HuH-7 (cell line): ENCODE results near the gene PRM1.
"Not testable (repeated sequence)": the region's sequence is repeated elsewhere in the genome, so short reads cannot be mapped to it uniquely, and the experiment has no call there.

Experiments
- DNase-seq: peaks from one replicate; pipeline ENCODE4 v3.0.0; 2011; ENCODE audit warnings: low spot score

The PRM1 gene

DNA sequence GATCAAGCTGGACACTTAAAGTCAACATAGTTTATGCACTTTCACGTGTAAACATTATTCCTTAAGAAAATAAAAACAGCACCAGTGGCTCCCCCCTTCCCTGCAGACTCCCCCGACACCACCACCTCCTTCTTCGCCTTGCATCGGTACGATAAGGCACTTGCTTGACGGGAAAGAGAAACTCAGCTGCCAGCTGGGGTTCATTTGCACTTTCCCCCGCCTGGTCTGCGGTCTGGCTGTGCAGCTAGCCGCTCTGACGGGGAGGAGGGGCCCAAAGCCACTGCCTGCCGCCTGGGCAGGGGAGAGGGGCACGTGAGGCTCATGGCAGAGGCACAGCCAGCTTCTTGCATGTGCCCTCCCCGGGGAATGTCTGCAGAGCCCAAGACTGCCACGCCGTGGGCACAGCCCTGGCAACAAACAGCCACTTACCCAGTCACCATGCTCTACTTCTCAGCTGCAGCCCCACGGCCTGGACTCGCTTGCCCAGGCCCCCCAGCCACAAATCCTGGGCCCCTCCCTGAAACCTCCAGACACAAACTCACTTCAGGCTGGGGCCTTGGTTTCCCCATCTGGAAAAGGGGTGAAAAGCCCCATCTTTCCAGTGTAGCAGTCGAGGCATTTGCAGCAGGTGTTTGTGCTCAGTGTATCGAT is 16.5 kb upstream of the PRM1 start:
- DNase-seq = no peak

DNA sequence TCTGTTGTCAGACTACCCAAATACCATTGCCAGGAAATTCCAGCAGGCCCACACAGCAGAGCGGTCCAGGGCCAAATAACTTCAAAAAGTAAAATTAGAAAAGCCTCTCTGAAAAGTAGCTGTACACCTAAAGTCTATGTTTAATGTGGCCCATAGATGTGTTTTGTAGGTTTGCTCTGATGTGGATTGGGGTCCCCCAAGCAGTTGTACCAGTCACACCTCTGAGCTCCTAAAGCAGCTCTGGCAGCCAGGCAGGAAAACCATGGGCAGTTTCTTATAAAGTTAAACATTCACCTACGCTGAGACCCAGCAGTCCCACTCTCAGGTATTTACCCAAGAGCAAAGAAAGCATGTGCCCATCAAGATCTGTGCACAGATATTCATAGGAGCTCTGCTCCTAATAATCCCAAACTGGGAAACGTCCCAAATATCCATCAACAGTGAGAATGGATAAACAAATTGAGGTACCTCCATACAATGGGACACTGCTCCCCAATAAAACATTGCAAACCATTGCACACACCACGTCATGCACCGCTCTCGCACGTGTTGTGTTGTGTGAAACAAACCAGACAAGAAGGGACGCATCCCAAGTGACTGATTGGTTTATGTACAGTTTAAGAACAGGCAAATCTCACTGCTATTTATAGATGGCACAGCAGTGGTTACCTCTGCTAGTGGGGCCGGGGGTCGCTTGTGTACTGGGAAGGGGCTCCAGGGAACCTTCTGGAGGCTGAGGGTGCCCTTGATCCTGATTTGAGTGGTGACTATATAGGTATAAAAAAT is 15.8 kb upstream of the PRM1 start:
- no peak for DNase-seq

DNA sequence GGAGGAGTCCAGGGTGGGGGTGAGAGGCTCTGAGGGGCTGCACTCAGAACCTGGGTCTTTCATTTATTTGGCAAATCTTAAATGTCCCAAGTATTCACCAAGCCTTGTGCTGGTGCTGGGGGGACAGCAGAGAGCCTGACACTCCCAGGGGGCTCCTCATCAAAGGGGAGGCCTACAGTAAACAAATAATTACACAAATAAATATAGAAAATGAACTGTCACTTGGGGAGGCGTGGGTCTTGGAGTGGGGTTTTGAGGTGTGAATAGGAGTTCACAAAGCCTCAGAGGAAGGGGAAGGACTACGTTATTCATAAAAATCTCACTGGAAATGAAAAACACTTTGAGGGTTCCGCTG is 15.2 kb upstream of the PRM1 start:
- DNase-seq = no peak

DNA sequence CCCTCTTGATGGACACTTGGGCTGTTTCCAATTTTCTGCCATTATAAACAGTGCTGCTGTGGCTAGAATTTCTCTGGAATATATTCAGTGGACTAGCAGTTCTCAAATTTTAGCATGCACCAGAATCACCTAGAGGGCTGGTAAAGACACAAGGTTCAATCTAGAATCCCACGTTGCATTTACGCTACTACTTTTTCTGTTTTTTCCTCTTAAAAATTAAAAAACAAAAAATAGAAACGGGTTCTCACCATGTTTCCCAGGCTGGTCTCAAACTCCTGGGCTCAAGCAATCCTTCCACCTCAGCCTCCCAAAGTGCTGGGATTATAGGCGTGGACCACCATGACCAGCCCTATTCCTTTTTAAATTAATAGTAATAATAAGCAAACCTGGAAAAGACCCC is 14.5 kb upstream of the PRM1 start:
- no peak for DNase-seq

DNA sequence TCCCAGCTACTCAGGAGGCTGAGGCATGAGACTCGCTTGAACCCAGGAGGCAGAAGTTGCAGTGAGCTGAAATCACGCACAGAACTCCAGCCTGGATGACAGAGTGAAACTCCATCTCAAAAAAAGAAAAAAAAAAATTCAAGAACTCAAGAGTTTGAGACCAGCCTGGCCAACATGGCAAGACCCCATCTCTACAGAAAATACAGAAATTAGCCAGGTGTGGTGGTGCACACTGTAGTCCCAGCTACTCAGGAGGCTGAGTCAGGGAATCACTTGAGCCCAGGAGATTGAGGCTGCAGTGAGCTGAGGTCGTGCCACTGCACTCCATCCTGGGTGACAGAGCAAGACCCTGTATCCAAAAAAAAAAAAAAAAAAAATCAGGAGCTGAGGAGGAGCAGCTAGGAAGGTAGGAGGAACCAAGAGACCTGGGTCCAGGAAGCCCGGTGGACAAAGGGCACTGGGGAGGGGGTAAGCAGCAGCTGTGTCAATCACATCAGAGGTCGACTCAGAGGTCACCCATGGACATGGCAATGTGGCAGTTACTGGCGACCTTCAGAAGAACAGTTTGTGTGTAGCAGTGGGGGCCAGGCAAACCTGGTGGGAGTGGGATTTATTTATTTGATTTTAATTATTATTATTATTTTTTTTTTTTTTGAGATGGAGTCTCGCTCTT is 11.1 kb upstream of the PRM1 start:
- DNase-seq = no peak

DNA sequence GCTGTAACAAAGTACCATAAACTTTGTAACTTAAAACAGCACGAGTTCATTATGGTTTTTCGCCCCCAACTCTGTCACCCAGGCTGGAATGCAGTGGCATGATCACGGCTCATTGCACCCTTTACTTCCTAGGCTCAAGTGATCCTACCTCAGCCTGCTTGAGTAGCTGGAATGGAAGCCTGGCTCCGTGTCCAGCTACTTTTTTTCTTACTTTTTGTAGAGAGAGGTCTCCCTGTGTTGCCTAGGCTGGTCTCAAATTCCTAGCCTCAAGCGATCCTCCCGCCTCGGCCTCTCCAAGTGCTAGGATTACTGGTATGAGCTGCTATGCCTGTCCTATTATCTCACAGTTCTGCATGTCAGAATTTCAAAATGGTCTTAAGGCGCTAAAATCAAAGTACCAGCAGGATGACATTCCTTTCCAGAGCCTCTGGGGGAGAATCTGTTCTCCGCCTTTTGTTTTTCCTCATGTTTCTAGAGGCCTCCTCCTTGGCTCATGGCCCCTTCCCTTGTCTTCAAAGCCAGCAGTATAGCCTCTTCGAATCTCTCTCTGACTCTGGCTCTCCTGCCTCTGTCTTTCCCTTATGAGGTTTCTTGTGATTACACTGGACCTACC is 10.1 kb upstream of the PRM1 start:
- DNase-seq = no peak

DNA sequence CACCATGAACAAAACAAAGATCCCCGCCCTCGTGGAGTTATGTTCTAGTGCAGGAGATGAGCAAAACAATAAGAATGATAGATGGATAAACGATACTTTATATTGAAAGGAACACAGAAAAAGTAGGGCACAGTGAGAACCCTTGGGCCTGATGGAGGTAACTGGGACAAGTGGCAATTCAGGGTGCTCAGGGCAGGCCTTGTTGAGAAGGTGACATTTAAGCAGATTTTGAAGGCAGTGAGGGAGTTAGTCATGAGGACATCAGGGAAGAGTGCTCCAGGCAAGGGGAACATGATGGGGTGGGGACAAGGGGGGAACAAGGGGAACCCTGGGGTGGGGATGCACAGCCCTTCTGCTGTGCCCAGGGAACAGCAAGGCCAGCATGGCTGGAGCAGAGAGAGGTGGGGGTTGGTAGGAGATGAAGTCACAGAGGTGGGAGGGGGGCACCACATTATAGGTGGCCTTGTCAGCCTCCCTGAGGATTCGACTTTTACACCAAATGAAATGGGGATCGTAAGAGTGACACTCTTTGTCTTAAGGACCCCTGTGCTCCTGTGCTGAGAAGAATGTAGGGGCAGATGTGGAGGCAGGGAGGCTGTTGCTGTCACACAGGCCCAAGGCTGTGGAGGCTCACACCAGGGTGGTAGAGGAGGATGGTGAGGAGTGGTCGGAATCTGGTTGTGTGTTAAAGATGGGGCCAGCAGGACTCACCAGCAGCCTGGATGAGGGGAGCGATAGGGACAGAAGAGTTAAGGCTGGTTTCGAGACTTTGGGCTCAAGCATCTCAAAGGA is 9.2 kb upstream of the PRM1 start:
- DNase-seq = no peak

DNA sequence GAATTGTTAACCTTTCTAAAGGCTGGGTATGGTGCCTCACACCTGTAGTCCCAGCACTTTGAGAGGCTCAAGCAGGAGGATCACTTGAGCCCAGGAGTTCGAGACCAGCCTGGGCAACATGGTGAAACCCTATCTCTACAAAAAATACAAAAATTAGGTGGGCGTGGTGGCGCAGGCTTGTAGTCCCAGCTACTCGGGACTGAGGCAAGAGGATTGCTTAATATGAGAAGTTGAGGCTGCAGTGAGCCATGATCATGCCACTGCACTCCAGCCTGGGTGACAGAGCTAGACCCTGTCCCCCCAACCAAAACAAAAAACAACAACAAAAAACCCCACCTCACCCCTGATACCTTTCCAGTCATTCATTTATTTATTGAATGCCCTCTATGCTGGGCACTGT is 8.6 kb upstream of the PRM1 start:
- DNase-seq = not testable (repeated sequence)

DNA sequence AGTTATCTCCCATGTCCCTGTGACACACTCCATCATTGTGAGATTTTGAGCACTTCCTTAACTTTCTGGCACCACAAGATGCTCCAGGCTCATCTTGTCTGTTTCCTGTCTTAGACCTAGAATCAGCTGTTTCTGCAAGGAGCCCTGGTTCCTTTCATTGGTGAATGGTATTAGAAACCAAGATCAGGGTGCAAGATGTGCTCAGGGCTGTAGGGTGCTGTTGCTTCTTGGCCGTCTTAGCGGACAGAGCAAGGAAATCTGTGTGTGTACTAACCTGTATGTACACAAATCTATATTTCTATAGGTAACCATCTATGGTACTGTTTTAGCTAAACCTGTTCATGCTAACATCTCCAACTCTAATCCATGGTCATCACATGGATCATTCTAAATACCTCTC is 8.1 kb upstream of the PRM1 start:
- no peak for DNase-seq

DNA sequence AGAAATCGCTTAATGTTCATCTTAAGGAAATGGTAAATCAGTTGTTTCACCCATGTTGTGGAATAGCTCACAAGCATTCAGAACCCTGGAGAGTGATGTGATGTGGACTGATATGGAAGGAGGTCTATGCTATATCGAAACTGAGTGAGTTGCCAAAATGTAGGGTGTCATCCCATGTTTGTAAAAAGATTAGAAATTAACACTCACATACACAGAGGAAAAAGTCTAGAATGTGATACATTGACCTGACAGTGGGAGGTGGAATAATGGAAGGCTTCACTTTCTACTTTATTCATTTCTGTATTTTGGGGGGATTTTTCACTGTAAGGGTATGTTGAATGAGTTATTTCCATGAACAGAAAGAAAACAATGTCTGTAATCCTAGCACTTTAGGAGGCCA is 4.7 kb upstream of the PRM1 start:
- DNase-seq = no peak

DNA sequence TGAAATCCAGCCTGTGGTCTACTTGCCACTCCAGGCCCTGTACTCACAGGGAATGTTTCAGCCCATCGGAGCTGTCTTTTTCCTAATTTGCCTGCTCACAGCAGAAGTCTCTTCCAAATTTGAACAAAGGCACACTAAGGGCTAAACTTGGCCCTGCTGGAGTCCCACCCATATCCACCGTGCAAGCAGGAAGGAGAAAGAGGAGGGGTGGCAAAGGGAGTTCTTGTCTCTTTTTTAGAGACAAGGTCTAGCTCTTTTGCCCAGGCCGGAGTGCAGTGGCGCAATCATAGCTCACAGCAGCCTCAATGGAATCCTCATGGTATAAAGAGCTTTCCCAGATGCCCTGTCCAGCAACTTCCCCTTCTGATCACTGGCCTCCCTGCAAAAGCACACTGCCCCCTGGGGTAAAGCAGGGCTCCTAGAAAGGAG is 2.7 kb upstream of the PRM1 start:
- no peak for DNase-seq

DNA sequence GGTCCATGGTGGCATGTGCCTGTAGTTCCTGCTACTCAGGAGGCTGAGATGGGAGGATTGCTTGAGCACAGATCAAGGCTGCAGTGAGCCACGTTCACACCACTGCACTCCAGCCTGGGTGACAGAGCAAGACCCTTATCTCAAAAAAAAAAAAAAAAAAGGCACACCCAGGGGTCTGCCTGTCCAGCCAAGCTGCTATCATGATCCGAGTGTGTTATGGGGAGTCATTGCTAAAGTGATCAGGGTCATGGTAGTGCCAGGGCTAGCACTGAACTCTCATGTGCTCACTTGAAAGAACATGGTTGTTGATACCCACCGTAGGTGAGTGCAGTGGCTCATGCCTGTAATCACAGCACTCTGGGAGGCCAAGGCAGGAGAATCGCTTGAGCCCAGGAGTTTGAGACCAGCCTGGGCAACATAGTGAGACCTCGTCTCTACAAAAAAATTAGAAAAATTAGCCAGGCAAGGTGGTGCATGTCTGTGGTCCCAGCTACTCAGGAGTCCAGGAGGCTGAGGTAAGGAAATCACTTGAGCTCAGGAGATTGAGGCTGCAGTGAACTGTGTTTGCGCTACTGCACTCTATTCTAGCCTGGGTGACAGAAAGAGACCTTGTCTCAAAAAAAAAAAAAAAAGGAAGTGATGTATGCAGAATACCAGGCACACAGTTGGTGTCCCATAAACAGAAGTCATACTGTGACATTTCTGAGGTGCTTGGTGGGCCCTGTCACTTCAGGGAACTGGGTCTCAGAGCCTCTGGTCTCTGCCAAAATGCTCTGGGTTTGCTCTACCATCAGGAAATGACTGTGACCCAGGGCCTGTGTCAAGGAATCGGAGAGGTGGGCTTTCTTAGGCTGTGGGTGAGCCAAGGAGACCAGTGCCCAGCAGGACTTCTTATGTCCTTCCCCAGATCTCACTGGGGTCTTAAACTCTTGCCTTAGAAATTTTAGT is 2.2 kb downstream of the PRM1 start:
- DNase-seq = no peak

DNA sequence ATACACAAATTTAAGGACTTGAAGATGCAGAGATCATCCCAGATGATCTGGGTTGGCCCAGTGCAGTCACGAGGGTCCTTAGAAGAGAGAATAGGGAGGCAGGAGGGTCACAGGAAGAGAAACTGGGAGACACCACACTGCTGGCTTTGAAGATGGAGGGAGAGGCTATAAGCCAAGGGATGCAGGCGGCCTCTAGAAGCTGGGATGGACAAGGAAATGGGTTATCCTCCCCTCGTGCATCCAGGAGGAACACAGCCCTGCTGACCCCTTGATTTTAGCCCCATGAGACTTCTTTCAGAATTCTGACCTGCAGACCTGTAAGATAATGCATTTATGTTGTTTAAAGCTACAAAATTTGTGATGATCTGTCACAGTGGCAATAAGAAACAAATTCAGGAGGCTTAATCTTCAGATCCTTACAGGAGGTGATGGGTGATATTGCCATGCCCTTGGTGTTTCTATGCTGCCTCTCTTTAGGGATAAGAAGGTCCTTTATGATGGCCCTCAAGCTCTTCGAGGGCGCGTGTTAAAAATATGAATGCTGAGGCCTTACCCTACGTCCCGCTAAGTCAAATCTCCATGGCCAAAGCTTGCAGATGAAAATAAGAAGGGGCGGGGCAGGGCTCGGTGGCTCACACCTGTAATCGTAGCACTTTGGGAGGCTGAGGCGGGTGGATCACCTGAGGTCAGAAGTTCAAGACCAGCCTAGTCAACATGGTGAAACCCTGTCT is 3.4 kb downstream of the PRM1 start:
- no peak for DNase-seq

DNA sequence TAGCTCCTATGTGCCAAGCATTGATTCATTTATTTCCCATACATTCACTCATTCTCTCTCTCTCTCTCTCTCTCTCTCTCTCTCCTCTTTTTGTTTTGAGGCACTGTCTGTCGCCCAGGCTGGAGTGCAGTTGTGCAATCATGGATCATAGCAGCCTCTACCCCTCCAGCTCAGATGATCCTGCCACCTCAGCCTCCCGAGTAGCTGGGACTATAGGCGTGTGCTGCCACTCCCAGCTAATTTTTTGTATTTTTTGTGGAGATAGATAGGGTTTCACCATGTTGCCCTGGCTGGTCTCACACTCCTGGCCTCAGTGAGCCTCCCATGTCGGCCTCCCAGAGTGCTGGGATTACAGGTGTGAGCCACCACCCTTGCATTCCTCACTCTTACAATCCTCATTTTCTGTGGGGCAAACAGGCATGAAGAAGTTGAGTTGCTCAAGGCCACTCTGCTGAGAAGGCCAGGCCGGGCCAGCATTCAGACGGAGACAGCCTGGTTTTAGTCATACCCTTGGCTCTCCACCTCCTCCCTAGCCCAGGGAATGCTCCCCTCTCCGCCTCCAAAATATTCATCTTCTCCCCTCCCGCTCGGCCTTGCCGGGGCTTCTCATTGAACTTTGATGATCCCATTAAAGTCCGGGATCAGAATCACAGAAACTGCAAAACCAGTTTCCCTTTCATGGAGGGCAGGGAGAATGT is 4.1 kb downstream of the PRM1 start:
- DNase-seq = no peak

DNA sequence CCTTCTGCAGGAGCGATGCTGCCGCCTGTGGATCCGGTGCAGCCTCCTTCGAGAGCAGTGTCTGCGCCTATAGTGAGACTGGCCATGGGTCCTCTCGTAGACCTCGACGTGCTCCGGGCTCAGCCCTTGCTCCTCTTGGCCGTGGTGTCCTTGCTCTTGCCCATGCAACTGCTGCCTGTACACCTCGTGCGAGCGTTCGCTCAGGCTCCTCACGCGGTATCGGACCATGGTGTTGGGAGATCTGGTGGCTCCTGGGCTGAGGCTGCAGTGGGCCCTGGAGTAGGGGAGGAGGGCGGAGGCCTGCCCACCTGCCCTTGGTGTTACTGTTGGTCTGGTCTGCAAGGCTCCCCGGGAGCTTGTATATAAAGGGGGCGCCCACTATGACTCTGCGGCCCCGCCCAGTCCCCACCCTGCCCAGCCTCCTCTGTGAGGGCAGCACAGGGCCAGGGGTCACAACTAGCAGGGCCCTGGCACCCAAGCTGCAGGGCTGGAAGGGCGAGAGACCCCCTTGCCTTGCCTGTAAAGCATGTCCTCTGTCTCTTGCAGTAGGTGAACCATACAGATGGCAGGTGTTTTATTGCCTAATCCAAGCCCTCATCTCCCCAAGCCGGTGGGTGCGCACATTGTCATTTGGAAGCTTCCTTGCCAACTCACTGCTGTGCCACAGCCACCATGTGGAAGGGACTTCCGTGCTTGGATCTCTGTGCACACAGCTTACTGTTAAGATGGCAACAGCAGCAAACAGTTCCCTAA is 4.8 kb downstream of the PRM1 start, which contains the start of gene PRM2:
PRM2 (minus strand) TSS at position 338 of the 753 bp plus-strand sequence; CDS start at position 228, 110 bp downstream.
- no peak for DNase-seq

DNA sequence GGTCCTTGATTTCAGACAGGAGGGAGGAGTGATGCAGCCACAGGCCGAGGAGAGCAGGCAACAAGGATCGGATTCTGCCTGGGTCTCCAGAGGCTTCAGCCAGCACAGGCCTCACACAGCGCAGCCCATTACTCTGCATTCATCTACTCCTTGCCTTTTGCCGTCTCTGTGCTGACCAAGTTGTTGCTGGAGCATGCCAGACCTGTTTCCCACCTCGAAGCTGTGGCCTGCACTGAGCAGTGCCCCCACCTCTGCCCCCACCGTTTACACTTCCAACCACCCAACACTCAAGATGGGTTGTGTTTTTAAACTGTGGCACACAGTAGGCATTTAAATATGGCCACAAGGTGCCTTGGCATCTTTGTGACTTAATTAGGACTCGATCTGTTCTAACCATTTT is 6.2 kb downstream of the PRM1 start:
- DNase-seq = no peak

DNA sequence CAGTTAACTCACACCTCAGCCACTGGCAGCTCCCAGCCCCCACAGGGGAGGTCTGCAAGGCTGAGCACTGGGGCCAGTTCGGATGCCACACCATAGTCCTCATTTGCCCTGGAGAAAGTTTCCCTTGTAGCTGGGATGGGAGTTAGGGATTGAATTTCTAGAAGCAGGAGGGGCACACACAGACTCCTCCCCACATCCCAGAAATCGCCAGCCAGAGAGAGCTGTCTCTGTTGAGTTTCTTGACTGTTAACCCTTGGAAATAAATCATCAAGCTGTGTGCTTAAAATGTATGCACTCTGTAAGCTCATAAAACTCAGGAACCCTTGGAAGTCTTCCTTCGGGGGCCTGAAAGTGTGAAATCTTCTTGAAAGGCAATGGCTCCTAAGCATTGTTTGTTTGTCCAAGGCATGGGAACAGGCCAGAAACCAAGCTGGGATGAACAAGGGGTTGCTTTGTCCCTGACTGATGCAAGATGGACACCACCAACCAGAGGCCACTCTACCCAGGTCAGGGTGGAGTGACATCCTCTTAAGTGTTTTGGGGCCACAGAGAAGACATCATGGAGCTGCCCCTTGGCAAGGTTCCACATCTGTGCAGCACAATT is 7.3 kb downstream of the PRM1 start:
- no peak for DNase-seq
